HG03280 (cell line): Measurements from ENCODE around the gene ZNF827.
"Not testable (repeated sequence)": the region's sequence is repeated elsewhere in the genome, so short reads cannot be mapped to it uniquely, and the experiment has no call there.

ENCODE experiments used
- ATAC-seq: cut with Tn5 transposase; IDR thresholded peaks from one replicate; pipeline ENCODE4 v1.9.1; 2021; ENCODE audit warnings: mild to moderate bottlenecking, moderate library complexity; ENCODE audit not compliant: unreplicated experiment

Gene ZNF827

DNA sequence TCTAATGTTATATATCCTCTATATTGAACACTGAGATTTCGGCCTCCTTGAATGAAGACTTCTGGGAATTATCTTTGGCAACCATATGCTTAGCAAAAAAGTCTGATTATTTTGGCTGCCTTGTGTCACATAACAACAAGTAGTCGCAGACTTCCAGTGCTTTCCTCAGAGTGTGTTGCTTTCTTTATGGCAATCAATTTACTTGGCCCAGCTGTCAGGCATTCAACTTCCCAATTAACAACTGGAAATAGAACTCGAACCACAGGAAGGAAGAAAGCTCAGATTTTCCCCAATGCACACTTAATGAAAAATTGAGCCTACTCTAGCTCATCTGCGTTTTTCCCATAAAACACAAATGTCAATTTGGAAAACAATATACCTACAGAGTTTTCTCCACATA is 71.6 kb downstream of the ZNF827 start:
- ATAC-seq, result no peak

DNA sequence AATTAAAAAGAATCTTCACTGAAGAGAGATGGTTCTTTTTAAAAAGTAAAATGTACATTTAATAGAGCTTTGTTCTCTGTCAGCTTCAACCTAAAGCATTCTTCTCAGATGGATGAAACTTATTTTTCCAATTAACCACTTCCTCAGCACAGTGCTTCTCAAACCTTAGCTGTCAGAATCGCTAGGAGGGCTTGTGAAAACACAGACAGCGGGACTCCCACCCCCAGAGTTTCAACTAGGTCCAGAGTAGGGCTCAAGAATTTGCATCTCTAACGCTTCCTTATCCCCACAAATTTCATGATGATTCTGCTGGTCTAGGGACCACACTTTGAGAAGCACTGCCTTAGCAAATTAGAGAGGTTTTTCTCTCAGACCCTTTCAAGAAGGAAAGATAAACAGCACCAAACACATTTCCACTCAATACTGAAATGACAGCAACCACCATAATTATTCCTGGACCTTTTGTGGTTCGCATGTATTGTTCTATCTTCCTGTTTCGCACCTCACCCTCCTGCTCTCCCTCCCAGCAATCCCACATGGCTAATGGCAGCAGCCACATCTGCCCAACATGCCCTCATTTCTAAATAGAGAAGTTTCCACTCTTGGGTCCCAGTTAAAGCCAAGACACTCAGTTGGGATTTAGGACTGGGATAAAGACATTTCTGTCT is 73.2 kb downstream of the ZNF827 start:
- ATAC-seq, result no peak

DNA sequence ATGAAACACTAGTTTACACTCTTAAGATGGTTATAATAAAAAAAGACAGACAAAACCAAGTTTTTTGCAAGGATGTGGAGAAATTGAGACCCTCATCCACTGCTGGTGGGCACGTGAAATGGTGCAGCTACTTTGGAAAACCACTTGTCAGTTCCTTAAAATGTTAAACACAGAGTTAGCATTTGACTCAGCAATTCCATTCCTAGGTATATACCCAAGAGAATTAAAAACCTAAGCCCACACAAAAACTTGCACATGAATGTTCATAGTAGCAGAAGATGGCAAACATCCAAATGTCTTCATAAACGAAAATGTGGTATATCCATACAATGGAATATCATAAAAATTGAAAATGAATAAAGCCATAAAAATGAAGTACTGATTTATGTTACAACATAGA is 75.4 kb downstream of the ZNF827 start:
- no peak for ATAC-seq

DNA sequence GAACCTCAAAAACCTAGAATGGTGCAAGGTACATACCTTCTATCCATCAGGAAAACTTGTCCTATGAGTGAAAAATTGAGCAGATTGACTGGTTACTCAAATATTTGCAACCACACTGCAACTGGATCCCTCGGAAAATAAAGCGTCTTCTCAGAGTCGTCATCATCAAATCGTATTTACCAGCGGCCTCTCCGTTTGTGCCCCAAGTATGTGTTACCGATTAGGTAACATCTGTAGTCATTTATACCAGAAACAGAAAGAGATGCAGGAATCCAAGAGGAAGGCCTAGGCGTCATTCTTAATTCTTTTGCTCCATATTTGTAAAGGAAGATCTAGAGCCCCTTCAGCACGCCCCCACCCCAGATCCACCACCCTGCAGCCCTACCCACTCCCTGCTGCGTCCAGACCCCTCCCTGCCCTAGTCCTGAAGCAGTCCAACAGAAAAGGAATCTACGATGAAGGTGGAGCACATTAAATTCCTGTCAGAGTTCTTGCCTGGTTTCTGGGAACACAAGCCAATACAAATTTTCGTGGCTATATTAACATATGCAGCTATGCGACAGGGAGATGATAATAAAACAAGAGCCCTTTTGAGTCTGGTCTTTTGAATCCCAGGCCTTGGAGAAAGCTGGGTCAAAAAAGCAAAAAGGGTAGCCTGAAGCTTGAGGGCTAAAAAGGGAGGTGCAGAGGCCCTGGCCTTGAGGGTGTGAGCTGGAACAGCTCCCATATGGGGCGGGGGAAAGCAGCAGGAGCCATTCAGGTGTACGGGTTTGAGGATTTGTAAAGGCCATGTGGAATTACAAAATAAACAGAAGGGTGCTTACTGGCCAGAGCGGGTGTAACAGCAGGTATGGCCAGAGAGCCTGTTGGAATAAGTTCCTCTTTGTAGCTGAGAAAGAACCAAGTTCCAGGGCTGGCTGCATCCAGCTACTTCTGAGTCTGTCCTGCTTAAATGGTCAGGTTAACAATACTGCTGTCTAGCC is 77.0 kb downstream of the ZNF827 start:
- ATAC-seq, result no peak

DNA sequence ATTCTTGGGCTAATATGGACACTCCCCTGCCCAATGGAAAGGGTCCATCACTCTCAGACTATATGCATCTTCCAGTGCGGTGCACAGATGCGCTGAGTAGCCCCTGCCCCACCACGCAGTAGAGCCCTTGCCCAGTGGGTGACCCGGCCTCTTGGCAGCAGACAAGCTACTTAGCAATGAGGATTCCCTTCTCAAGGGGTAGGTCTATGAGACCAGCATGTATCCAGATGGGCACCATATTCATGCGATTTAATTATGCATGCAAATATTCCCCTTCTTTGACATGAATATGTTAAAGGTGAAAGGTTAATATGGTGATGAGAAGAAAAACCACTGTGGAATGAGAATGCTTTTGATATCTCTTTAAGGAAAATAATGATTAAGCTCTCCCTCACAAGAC is 77.7 kb downstream of the ZNF827 start:
- no peak for ATAC-seq

DNA sequence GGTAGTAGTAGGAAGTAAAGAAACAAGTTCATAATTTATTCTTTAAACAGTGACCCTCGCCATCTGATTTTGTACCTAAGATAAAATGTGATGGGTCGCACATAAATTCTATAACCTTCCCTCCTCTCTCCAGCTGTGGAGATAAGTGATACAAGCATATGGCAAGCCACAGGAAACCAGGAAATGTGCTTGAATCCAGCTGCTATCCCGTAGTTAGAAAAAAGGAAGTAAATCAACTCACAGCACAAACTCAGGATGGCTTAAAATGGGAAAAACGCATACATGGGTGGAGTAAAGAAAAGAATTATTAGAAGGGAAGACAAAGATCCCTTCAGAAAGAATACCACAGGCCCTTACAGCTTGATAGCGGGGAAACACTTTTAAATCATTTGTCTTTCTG is 78.2 kb downstream of the ZNF827 start:
- ATAC-seq, result no peak

DNA sequence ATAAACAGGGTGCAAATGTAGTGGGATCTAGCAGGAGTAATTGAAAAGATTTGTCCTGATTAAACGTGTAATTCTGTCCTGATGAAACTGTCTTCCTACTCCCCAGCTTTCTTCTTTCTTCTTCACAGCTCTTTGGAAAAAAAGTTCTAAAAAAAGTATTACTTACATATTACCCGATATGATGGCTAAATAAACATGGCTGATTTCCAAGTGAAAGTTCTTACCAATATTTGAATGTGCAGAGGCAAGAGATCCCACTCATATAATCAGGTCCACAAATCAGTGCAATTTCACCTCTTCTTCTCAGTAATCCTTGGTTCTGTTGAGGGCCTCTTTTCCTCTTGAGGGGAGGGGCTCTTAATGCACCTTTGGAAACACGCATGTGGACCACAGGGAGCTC is 78.7 kb downstream of the ZNF827 start:
- no peak for ATAC-seq

DNA sequence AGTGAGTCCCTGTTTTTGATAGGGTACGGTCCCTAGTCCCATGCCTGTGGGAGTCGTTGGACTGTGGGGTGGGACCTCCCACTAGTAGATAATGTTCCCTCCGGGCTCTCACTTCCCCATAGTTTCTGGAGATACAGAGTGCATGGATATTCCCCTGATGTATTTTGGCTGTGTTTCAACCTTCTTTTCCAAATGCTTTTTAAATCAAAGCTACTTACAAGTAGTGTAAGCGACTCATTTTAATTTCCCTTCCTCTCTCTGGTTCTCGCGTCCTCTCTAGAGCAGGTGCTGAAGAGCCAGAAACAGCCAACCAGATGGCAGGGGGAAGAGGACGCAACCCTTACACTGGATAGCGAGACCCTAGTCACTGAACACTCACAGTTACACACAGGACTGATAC is 79.2 kb downstream of the ZNF827 start:
- ATAC-seq, result no peak

DNA sequence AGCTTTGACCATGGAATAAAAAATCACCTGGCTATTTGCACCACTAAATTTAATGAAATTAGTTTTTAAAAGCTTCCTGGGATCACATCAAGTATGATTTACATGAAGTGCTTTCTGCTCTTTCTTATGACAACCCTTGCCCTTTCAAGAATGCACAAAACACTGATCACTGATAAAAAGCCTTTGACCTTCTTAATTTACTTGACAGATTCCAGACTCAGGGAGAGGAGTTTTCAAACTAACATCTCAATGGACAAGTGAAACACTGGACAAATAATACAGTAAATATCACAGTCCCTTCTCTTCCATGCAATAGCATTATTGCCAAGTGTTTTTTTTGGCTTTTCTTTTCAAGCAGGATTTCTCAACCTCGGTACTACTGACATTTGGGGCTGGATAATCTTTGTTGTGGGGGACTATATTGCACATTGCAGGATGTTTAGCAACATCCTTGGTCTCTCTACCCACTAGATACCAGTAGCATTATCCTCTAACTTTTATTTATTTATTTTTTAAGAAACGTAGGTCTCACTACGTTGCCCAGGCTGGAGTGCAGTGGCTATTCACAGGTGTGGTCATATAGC is 86.3 kb downstream of the ZNF827 start:
- ATAC-seq, result no peak

DNA sequence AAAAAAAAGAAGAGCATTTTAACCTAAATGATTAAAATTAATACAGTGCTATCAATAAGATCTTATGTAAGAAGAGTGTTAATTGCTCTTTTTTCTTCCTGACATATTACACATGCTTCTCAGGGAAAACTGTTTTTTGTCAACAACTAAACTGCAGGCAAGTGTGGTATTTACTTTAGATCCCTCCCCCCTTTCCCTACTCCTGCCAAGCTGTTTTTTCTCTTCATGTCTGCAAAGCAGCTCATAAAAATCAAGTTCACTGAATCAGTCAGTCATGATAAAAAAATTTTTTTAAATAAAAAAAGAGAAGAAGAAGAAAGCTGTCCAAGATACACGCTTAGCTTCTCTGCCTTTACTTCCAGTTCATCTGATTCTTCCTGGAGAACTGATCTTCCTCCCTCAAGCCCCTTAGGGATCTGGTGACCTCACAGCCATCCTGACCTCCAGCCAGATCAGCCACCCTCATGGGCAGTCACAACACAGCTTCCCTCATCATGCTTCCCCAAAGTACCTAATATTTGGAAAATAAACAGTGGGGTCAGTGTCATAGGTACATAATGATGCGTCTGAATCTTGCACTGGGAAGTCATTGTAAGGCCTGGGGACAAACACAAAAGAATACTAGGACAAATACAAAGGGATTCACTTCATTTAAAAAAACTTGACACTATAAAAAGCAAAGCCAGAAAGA is 87.0 kb downstream of the ZNF827 start:
- ATAC-seq, result no peak

DNA sequence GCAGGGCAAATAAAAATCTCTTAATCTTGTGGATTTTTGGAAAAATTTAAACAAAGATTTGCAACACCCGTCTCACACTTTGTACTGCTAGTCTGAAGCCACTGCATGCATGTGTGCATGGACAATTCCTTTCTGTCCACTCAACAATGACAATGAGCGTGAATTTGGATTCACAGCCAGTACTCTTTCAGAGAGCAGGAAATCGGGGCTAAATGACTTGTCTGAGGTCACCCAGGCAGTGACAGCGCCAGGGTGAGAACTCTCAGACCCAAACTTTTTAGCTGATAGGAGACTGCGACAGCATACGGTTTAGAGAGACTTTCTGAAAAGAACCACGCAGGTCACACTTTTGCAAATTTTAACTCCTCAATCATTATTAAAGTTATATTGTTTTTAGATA is 90.9 kb downstream of the ZNF827 start:
- ATAC-seq, result no peak

DNA sequence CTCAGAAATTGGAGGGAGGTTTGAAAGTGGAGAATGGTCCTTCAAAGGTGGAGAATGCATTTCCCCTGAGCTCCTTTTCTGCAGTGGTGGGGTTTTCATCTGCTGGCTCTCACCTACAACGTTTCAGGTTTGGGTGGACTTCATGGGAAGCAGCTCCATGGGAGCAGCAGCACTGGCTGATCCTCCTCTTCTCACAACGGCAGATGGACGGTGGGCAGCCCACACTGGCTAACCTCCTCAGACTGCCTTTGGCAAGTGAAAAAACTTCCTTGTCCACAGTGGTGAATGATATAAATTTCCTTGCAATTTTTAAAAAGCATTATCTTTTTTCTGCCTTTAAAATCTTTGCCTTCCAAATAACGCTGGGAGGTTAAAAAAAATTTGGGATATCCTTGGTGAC is 93.5 kb downstream of the ZNF827 start:
- no peak for ATAC-seq

DNA sequence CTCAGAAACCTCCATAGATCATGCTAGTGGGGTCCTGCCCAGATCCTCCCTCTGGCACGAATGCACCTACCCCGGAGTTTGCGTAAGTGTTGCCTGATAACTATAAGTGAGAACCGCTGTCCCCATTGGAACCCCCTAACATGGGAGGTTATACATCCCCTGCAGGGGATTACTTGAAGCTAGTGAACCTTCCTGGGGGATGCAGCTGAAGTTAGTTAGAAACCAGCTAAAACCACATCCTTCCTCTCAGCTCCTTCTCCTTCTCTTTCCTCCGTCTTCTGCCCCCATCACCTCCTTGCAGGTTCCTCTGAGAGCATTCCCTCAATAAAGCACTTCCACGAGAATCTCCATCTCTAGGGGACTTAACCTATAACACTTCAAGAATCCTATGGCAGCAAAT is 95.0 kb downstream of the ZNF827 start:
- ATAC-seq, result no peak

DNA sequence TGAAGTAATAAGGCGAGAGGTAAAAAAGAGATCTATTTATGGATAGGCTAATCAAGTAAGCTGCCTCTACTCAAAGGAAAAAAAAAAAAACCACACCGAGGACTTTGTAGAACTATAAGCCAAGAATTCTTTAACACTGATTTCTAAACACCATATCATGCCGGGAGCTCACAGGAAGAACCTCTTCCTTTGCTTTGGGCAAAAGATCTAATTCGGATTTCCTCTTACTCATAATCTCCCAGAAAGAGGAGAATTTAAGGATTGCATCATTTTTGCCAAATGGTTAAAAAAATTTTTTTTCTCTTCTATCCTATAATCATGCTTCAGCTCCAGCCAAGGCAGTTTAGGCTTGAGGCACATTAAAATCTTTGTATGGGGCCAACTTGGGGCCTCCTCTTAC is 95.5 kb downstream of the ZNF827 start:
- no peak for ATAC-seq

DNA sequence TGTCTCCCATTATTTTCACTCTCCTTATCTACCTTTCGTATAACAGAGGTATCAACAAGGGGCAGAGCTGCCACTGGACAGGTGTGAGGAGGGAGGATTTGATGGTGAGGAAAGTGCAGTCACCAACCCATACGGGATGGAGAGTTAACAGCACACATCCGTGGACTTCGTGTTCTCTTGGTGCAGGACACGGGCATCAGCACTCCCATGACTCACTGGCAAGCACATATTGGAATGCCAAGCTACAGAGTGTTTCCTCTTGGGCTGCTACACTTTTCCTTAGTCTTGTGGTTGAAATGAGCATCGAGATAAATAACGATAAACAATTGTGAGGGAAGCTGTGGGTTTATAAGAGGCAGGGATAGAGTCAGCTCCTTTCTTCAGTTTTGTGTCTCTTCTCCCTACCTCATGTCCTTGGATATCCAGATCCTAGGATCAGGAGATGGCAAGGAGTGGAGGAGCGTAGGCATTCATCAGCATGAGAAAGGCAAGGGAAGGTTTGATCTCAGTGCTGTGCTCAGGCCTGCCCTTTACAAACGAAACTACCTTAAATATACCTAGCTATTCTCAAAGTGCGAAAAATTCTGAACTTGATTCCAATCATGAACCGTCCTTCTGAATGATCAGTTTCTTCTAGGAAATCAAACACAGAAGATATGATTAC is 96.3 kb downstream of the ZNF827 start:
- no peak for ATAC-seq

DNA sequence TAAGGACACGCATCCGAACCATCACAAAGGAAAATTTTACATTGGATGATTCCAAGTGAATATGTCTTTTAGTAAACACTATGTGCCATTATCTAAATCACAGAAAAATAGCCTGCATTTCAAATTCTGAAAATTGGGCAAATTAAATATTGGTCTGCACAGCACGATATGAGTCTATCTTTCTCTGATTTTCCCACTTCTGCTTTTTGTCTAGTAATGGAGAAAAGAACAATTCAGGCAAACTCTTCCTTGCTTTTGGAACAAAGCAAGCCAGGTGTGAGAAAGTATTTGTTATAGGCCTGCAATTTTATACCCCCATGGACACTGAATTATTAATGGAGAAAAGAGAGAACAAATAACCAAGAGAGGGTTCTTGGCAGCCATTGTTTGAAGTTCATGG is 97.8 kb downstream of the ZNF827 start:
- no peak for ATAC-seq

DNA sequence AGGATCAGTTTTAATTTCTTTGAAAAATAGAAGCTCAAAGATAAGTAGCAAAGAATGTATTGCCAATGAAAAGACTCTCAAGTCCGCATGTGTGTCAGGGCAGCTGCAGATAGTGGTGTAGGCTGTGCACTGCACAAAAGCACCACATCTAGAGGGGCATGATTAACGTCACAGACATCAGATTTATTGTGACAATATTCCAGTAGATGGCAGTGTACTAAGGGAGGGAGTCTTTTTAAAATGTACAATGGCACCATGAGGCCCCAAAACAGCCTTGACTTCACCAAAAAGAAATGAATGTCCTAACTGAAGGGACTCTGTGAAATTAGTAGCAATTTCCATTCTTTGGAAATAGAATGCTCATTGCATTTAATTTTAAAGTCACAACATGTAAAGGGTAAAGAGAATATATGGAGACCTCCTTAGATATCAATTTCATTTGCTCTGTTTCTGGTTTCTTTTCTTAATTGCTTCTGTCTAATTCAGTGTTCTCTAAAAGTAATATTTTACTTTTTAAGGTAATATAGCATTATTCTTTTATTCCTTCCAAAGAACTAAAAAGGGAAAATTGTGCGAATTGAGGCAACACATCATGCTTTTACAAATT is 98.4 kb downstream of the ZNF827 start:
- ATAC-seq, result peak; percentile 94

DNA sequence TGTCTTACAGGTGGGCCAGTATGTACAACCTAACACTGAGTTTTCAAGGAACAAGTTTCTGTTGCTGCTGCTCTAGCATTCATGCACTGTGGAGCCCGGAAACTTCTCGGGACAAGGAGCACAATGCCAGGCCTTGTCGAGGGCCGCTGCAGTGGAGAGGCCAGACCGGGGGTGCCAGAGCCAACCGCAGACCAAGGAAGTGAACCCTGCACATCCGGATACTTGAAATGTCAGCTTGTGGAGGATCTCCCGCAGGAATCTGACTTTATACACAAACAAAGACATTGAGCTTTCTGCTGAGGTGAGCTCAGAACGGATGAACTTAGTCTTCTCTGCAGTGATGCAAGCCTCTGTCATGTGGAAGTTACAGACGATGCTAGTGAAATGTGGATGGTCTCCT is 99.5 kb downstream of the ZNF827 start:
- ATAC-seq, result no peak

DNA sequence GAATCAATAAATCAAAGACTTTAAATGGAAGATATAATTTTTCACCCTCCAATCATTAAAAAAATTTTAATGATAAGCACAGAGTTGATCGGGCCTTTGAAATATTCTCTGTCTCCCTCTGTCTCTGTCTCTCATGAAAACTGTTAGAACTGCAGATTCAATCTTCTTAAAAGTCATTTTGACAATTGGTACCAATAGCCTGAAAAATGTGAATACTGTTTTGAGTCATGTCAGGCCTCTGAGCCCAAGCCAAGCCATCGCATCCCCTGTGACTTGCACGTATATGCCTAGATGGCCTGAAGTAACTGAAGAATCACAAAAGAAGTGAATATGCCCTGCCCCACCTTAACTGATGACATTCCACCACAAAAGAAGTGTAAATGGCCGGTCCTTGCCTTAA is 106.2 kb downstream of the ZNF827 start:
- ATAC-seq, result not testable (repeated sequence)

DNA sequence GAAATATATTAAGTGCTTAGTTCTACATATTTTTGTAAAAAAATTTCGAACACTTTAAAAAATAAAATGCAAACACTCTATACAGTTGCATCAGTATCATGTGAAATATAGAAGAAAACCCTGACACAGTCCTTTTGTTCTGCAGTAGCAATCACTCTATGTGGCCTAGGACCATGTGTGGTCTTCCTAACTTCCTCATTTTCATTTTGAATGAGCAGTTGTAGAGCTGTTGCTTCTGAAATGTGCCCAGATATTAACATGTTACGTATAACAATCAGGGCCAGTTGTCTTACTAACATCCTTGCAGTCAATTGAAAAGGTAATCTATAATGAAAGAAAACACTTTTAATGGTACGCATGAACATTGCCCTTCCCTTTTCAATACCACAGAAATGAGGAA is 107.9 kb downstream of the ZNF827 start:
- ATAC-seq, result peak; percentile 44
